Measurements from ENCODE around the gene SBK3. TPM values are rescaled to one million over a fixed set of nuclear protein-coding genes. Genes with fewer than 3 reads are reported as not detected.

The SBK3 gene
- total RNA-seq, 2 experiments from 2014 or later, result not detected

DNA sequence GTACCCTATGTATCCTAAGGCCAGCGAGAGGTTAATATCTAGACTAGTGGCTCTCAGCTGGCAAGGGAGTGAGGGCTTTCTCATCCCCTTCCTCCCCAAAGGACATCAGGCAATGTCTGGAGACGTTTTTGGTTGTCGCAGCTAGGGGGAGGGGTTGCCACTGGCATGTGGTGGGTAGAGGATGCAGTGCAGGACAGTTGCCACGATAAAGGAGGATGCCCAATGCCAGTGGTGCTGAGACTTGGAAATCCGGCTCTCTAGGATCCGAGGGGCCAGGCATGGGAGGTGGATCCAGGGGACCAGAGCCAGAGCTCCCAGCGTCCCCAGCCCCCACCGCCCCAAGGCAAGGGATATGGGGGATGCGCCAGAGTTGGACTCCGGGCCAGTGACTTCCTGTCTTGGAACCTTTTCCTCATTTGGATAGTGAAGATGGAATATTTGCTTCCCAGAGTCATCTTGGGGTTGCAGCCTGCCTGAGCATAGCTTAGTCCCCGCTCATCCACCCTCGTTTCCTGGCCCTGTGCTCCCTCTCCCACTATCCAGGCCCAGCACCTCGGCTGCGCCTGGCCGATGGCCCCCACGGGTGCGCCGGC is 52.2 kb downstream of the SBK3 start:
- intact Hi-C loops (cut with DNase I, micrococcal nuclease), result no loop called here
- Histone ChIP-seq H3K36me3 (ENCODE audit: insufficient read depth, low read length) (no peaks in the 10 kb centered on the region), H3K27ac (ENCODE audit: low read depth in 1 of 2, low read length in 2 of 2) (no peak overlapping the region), H3K4me3 (ENCODE audit: low read length) (no peak overlapping the region), H3K9me3 (ENCODE audit: control insufficient read depth in 1 of 2, insufficient read depth in 1 of 2, low read length in 2 of 2) (no peaks in the 10 kb centered on the region), H3K27me3 (ENCODE audit: control insufficient read depth in 1 of 2, insufficient read depth in 2 of 2, low read length in 2 of 2) (peaks cover 0 to 7% of the 10 kb centered on the region in 2 experiments), H3K4me1 (ENCODE audit: insufficient read depth, low read length) (peaks cover 5% of the 10 kb centered on the region)
- Mint-ChIP-seq H3K4me3 (no peak overlapping the region), H3K36me3 (ENCODE audit: low read depth) (no peaks in the 10 kb centered on the region), H3K9me3 (no peaks in the 10 kb centered on the region), H3K4me1 (ENCODE audit: low read depth) (no peaks in the 10 kb centered on the region), H3K27me3 (no peaks in the 10 kb centered on the region), H3K27ac (no peak overlapping the region)
- DNase-seq (no peak), ATAC-seq (ENCODE audit: poor library complexity) (no peak)
- TF ChIP-seq, protein P1, sequence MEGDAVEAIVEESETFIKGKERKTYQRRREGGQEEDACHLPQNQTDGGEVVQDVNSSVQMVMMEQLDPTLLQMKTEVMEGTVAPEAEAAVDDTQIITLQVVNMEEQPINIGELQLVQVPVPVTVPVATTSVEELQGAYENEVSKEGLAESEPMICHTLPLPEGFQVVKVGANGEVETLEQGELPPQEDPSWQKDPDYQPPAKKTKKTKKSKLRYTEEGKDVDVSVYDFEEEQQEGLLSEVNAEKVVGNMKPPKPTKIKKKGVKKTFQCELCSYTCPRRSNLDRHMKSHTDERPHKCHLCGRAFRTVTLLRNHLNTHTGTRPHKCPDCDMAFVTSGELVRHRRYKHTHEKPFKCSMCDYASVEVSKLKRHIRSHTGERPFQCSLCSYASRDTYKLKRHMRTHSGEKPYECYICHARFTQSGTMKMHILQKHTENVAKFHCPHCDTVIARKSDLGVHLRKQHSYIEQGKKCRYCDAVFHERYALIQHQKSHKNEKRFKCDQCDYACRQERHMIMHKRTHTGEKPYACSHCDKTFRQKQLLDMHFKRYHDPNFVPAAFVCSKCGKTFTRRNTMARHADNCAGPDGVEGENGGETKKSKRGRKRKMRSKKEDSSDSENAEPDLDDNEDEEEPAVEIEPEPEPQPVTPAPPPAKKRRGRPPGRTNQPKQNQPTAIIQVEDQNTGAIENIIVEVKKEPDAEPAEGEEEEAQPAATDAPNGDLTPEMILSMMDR (IDR thresholded peaks at IDR 0.05), result no peak
- ChIA-PET POLR2A (interaction anchor here (0.6 kb wide), 1 partner anchor 352 kb away, joined by 3 read pairs; no protein-coding TSS in a partner anchor), CTCF (no interaction called here)

DNA sequence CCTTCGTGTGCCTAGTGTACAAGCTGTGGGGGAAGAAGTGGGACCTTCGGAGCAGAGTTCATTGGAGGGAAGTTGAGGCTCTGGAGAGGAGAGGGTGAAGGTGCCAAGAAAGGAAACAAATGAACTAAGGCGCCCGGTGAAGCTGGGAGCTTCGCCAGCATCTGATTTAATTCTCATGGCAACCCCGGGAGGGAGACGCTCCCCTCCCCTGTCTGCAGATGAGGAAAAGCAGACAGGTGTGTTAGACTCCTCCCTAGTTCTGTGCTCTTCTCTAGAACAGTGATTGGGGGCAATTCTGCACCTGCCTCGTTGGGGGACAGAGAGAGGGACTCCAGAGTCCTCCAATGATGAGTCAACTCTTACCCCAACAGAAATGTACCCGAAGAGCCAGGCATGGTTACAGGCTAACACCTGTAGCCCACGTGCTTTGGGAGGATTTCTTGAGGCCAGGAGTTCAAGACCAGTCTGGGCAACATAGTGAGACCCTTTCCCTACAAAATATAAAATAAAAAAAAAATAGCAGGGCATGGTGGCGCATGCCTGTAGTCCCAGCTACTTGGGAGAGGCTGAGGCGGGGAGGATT is 52.9 kb downstream of the SBK3 start:
- Mint-ChIP-seq H3K4me1 (ENCODE audit: low read depth) (no peaks in the 10 kb centered on the region), H3K4me3 (no peak overlapping the region), H3K36me3 (ENCODE audit: low read depth) (no peaks in the 10 kb centered on the region), H3K27me3 (no peaks in the 10 kb centered on the region), H3K9me3 (no peaks in the 10 kb centered on the region), H3K27ac (no peak overlapping the region)
- H3K27ac ChIP-seq (ENCODE audit: low read depth in 1 of 2, low read length in 2 of 2), result no peak overlapping the region
- intact Hi-C loops (cut with DNase I, micrococcal nuclease), result no loop called here
- ATAC-seq (ENCODE audit: poor library complexity) (no peak), DNase-seq (no peak)
- ChIA-PET POLR2A (no interaction called here), CTCF (no interaction called here)
- TF ChIP-seq, protein P1 (IDR thresholded peaks at IDR 0.05), result no peak
- H3K27me3 ChIP-seq (ENCODE audit: control insufficient read depth in 1 of 2, insufficient read depth in 2 of 2, low read length in 2 of 2), result peaks cover 0 to 7% of the 10 kb centered on the region in 2 experiments
- H3K4me3 ChIP-seq (ENCODE audit: low read length), result no peak overlapping the region
- H3K36me3 ChIP-seq (ENCODE audit: insufficient read depth, low read length), result no peaks in the 10 kb centered on the region
- no peaks in the 10 kb centered on the region for H3K9me3 ChIP-seq (ENCODE audit: control insufficient read depth in 1 of 2, insufficient read depth in 1 of 2, low read length in 2 of 2)
- H3K4me1 ChIP-seq (ENCODE audit: insufficient read depth, low read length), result peaks cover 5% of the 10 kb centered on the region

DNA sequence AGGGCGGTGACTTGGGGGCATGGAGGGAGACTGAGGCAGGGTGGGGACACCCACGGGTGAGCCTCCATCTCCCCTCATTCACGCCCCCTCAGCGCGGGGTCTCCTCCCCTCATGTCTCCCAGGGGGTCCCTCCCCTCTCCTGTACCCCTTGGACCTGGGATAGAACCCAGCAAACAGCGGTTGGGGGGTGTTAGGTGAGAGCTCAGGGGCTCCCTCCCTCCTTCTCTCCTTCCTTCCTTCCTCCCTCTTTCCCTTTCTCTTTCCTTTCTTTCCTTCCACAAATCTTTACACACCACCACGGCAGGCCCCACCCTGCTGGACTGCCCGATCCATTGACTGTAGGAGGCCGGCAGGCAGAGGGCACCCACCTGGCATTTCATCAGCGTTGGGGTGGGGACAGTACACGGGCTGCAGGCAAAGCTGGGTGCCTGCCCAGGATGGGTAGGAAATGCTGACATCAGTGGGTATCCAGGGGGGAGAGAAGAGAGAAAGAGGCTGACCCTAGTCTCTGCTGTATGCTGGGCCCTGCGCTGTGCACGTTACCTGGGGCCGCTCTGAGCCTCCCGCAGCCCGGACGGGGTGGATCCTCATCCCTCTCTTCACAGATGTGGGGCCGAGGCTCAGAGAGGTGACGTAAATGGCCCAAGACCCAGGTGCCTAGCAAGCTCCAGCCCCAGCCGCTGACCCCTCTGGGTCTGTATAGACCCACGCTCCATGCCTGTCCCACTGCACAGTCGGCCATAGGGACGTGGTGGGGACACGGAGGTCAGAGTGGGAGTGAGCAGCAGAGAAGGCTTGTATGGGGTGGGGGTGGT is 53.6 kb downstream of the SBK3 start:
- H3K27me3 Mint-ChIP-seq, result no peaks in the 10 kb centered on the region
- ATAC-seq (ENCODE audit: poor library complexity) (no peak), DNase-seq (no peak)
- H3K9me3 Mint-ChIP-seq, result no peaks in the 10 kb centered on the region
- TF ChIP-seq, protein P1 (IDR thresholded peaks at IDR 0.05), result no peak
- Histone ChIP-seq H3K4me1 (ENCODE audit: insufficient read depth, low read length) (peaks cover 5% of the 10 kb centered on the region), H3K9me3 (ENCODE audit: control insufficient read depth in 1 of 2, insufficient read depth in 1 of 2, low read length in 2 of 2) (no peaks in the 10 kb centered on the region), H3K27ac (ENCODE audit: low read depth in 1 of 2, low read length in 2 of 2) (no peak overlapping the region), H3K27me3 (ENCODE audit: control insufficient read depth in 1 of 2, insufficient read depth in 2 of 2, low read length in 2 of 2) (peaks cover 0 to 7% of the 10 kb centered on the region in 2 experiments), H3K4me3 (ENCODE audit: low read length) (no peak overlapping the region), H3K36me3 (ENCODE audit: insufficient read depth, low read length) (no peaks in the 10 kb centered on the region)
- POLR2A ChIA-PET, result no interaction called here
- intact Hi-C loops (cut with DNase I, micrococcal nuclease), result no loop called here
- H3K4me1 Mint-ChIP-seq (ENCODE audit: low read depth), result no peaks in the 10 kb centered on the region
- CTCF ChIA-PET, result no interaction called here
- H3K36me3 Mint-ChIP-seq (ENCODE audit: low read depth), result no peaks in the 10 kb centered on the region
- no peak overlapping the region for H3K4me3 Mint-ChIP-seq
- no peak overlapping the region for H3K27ac Mint-ChIP-seq

Other genes with a start within 250 kb of the SBK3 start
- gene TMEM150B, start 220.2 kb downstream of the SBK3 start, total RNA-seq, result not detected
- gene KMT5C, start 205.7 kb downstream of the SBK3 start, total RNA-seq, result 100 to 1,000 TPM; 113 to 115 TPM
- gene COX6B2, start 190.8 kb downstream of the SBK3 start, total RNA-seq, result under 1 TPM in 1 of 2 experiments, not detected in 1; 0.28 TPM
- under 1 TPM in 1 of 2 experiments, not detected in 1; 0.08 TPM for gene GARIN5B, start 182.3 kb downstream of the SBK3 start, total RNA-seq
- gene IL11, start 175.1 kb downstream of the SBK3 start, total RNA-seq, result under 1 TPM; 0.22 to 0.92 TPM
- not detected for gene TMEM190, start 168.7 kb downstream of the SBK3 start, total RNA-seq
- 10 to 100 TPM; 14.2 to 14.3 TPM for gene TMEM238, start 161.3 kb downstream of the SBK3 start, total RNA-seq
- gene RPL28, start 159.6 kb downstream of the SBK3 start, total RNA-seq, result 1,000 to 10,000 TPM; 3,995 to 4,178 TPM
- 10 to 100 TPM; 50.9 to 62.9 TPM for gene UBE2S, start 137.8 kb downstream of the SBK3 start, total RNA-seq
- gene SHISA7, start 102.2 kb downstream of the SBK3 start, total RNA-seq, result not detected
- 1 to 10 TPM; 1.5 to 2.2 TPM for gene ISOC2, start 83.9 kb downstream of the SBK3 start, total RNA-seq
- not detected for gene C19orf85, start 80.8 kb downstream of the SBK3 start, total RNA-seq
- 10 to 100 TPM; 26.6 to 27.2 TPM for gene ZNF628, start 68.9 kb downstream of the SBK3 start, total RNA-seq
- 10 to 100 TPM; 10.5 to 14.7 TPM for gene NAT14, start 60.4 kb downstream of the SBK3 start, total RNA-seq
- gene SSC5D, start 57.1 kb downstream of the SBK3 start, total RNA-seq, result 1 to 10 TPM in 1 of 2 experiments, under 1 TPM in 1; 0.42 to 1.3 TPM
- not detected for gene SBK2, start 8.4 kb downstream of the SBK3 start, total RNA-seq
- gene ZNF579, start 35.3 kb upstream of the SBK3 start, total RNA-seq, result 1 to 10 TPM; 6.7 to 7.1 TPM
- gene FIZ1, start 54.0 kb upstream of the SBK3 start, total RNA-seq, result 1 to 10 TPM; 5.5 to 7.3 TPM
- gene ZNF524, start 54.7 kb upstream of the SBK3 start, total RNA-seq, result 10 to 100 TPM in 1 of 2 experiments, 1 to 10 TPM in 1; 9.6 to 10.3 TPM
- 10 to 100 TPM; 12.0 to 12.9 TPM for gene ZNF865, start 60.1 kb upstream of the SBK3 start, total RNA-seq
- 10 to 100 TPM; 11.2 to 11.8 TPM for gene ZNF784, start 79.0 kb upstream of the SBK3 start, total RNA-seq
- gene ZNF580, start 95.5 kb upstream of the SBK3 start, total RNA-seq, result 10 to 100 TPM; 45.2 to 46.6 TPM
- gene ZNF581, start 98.1 kb upstream of the SBK3 start, total RNA-seq, result 10 to 100 TPM; 23.1 to 24.7 TPM
- gene CCDC106, start 102.7 kb upstream of the SBK3 start, total RNA-seq, result 1 to 10 TPM; 1.7 to 1.8 TPM
- gene U2AF2, start 109.5 kb upstream of the SBK3 start, total RNA-seq, result 100 to 1,000 TPM; 209 to 212 TPM
- 10 to 100 TPM; 39.0 to 40.5 TPM for gene EPN1, start 129.7 kb upstream of the SBK3 start, total RNA-seq
- gene NLRP9, start 192.9 kb upstream of the SBK3 start, total RNA-seq, result not detected
- not detected for gene RFPL4A, start 213.6 kb upstream of the SBK3 start, total RNA-seq
- not detected for gene RFPL4AL1, start 223.6 kb upstream of the SBK3 start, total RNA-seq

All from CD4-positive, alpha-beta T cell (primary cell).